ENCODE data around the gene RASSF6. TPM values are rescaled to one million over a fixed set of nuclear protein-coding genes. Genes with fewer than 3 reads are reported as not detected.

RASSF6 gene
- total and polyA plus RNA-seq, 2 of the 8 experiments (the other 6 are each of a cell fraction or from before 2014, with no cell fraction given) = 0.03 to 0.28 TPM

DNA sequence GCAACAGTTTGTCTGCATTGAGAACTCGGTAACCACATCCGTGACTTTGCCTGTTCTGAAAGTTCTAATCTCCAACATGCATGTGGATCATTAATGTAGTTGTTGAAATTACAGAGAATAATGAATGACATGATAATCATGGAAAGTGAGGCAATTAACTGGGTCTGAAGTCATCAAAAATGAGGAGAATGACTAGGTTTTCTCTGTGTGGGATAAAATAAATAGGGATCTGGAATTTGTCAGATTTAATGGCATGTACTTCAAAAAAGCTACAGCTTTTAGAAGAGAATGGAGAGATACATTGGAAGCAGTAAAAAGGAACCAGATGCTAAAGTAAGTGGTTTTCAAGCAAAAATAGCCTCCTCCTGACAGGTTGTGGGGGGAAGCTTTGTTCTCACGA, 79.4 kb downstream of the RASSF6 start:
- ChIA-PET POLR2A (ENCODE audit: partially characterized antibody) (no interaction called here), CTCF (ENCODE audit: partially characterized antibody) (interaction anchor here (0.6 kb wide), 1 partner anchor 9 kb away, joined by 3 read pairs; no protein-coding TSS in a partner anchor)
- Histone ChIP-seq H3K4me1 (replicated peaks in 1 of 4; ENCODE audit: control insufficient read depth in 3 of 4, insufficient read depth in 4 of 4, low read length in 3 of 4) (no peaks in the 10 kb centered on the region), H2AFZ (ENCODE audit: low read length) (no peak overlapping the region), H3K79me2 (ENCODE audit: control insufficient read depth in 1 of 2, insufficient read depth in 2 of 2, low read length in 2 of 2) (no peaks in the 10 kb centered on the region), H3K4me2 (ENCODE audit: insufficient read depth in 1 of 2, low read depth in 2 of 2, low read length in 2 of 2) (no peak overlapping the region), H2AK5ac (ENCODE audit: low read depth, low read length) (no peak overlapping the region), H3K36me3 (ENCODE audit: control insufficient read depth in 2 of 4, insufficient read depth in 4 of 4, low read length in 3 of 4) (no peaks in the 10 kb centered on the region), H3K4ac (replicated peaks; ENCODE audit: insufficient read length, low read depth, low read length) (no peak overlapping the region), H2BK120ac (replicated peaks; ENCODE audit: low read depth, low read length) (no peak overlapping the region), H3K56ac (replicated peaks; ENCODE audit: insufficient read length, low read depth, low read length) (no peak overlapping the region), H3K4me3 (ENCODE audit: extremely low read depth in 1 of 4, insufficient read depth in 2 of 4, low read depth in 3 of 4, low read length in 4 of 4) (no peak overlapping the region), H3K23ac (ENCODE audit: insufficient read length) (no peak overlapping the region), H4K8ac (ENCODE audit: extremely low read depth, insufficient read depth, low read length) (no peak overlapping the region), H3K23me2 (ENCODE audit: low read depth, low read length) (no peaks in the 10 kb centered on the region), H2BK5ac (ENCODE audit: low read depth, low read length) (no peak overlapping the region), H4K20me1 (replicated peaks in 1 of 2; ENCODE audit: control insufficient read depth in 1 of 2, insufficient read depth in 2 of 2, low read length in 2 of 2) (no peaks in the 10 kb centered on the region), H2BK20ac (ENCODE audit: low read length) (no peak overlapping the region), H3K27ac (ENCODE audit: low read depth, low read length) (no peak overlapping the region), H4K5ac (ENCODE audit: insufficient read length, low read depth, low read length) (no peak overlapping the region), H3K9me3 (ENCODE audit: insufficient read depth in 2 of 2, low read depth in 1 of 2, low read length in 1 of 2) (peaks cover 0 to 4% of the 10 kb centered on the region in 2 experiments; a peak in 1 of 4 replicates), H3K14ac (ENCODE audit: insufficient read length) (no peak overlapping the region), H3K79me1 (ENCODE audit: low read depth, low read length) (no peaks in the 10 kb centered on the region), H3K27me3 (replicated peaks in 1 of 4; ENCODE audit: control insufficient read depth in 3 of 4, extremely low read depth in 1 of 4, insufficient read depth in 3 of 4, low read length in 3 of 4) (no peaks in the 10 kb centered on the region), H3K9ac (replicated peaks in 1 of 4; ENCODE audit: extremely low read depth in 1 of 4, low read depth in 3 of 4, low read length in 3 of 4) (no peak overlapping the region), H4K91ac (replicated peaks; ENCODE audit: insufficient read length, low read length) (no peak overlapping the region), H2BK15ac (ENCODE audit: low read length) (no peak overlapping the region), H3K18ac (ENCODE audit: extremely low read depth, low read length) (no peak overlapping the region), H2BK12ac (ENCODE audit: low read depth, low read length) (no peak overlapping the region)
- DNase-seq (ENCODE audit: low read depth in 1 of 2, low spot score in 2 of 2) (no peak), FAIRE-seq (no peak)
- whole genome bisulfite sequencing, 2 experiments (ENCODE audit: extremely low coverage in 1 of 2, insufficient coverage in 1 of 2, insufficient read length in 1 of 2, insufficient replicate concordance in 2 of 2, low coverage in 1 of 2, low lambda C conversion rate in 2 of 2, missing lambda C conversion rate in 1 of 2) = 93% methylated on average over 3 of the region's 3 CpGs; no CpG with 5 or more reads in 1 of the 2 experiments
- no peak for TF ChIP-seq TAF7 (optimal IDR thresholded peaks at IDR 0.05; ENCODE audit: borderline replicate concordance, low read depth, low read length)
- TF ChIP-seq ASH2L (IDR thresholded peaks at IDR 0.05; ENCODE audit: low read length) = no peak
- no peak for TF ChIP-seq CBX8 (IDR thresholded peaks at IDR 0.05; ENCODE audit: borderline replicate concordance, low read depth, low read length)
- TF ChIP-seq SUZ12 (IDR thresholded peaks at IDR 0.05; ENCODE audit: low read length) = no peak
- TF ChIP-seq, protein P1, sequence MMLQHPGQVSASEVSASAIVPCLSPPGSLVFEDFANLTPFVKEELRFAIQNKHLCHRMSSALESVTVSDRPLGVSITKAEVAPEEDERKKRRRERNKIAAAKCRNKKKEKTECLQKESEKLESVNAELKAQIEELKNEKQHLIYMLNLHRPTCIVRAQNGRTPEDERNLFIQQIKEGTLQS (IDR thresholded peaks at IDR 0.05; ENCODE audit: insufficient read depth, low read depth, low read length) = no peak
- no peak for TF ChIP-seq SIX5 (IDR thresholded peaks at IDR 0.05; ENCODE audit: low read depth, low read length)
- no peak for TF ChIP-seq JUND (IDR thresholded peaks at IDR 0.05; ENCODE audit: low read length)
- TF ChIP-seq EGR1 (IDR thresholded peaks at IDR 0.05; ENCODE audit: borderline replicate concordance, low read depth, low read length) = no peak
- no peak for TF ChIP-seq SRF (IDR thresholded peaks at IDR 0.05; ENCODE audit: low read depth, low read length)
- no peak for TF ChIP-seq YY1 (IDR thresholded peaks at IDR 0.05; ENCODE audit: low read depth, low read length)
- TF ChIP-seq CREB1 (IDR thresholded peaks at IDR 0.05) = no peak
- TF ChIP-seq GTF2F1 (IDR thresholded peaks at IDR 0.05; ENCODE audit: borderline replicate concordance, low read depth, low read length) = no peak
- no peak for TF ChIP-seq NANOG (IDR thresholded peaks at IDR 0.05; ENCODE audit: insufficient read depth, low read depth, low read length, poor library complexity, severe bottlenecking)
- TF ChIP-seq SIRT6 (IDR thresholded peaks at IDR 0.05; ENCODE audit: low read length) = no peak
- no peak for TF ChIP-seq SAP30 (IDR thresholded peaks at IDR 0.05; ENCODE audit: insufficient read depth, insufficient replicate concordance, low read length)

Measured in H1 (cell line).